CD14-positive monocyte (primary cell): ENCODE results near the gene KHNYN. TPM values are rescaled to one million over a fixed set of nuclear protein-coding genes. Genes with fewer than 3 reads are reported as not detected.
"Not testable (repeated sequence)": the region's sequence is repeated elsewhere in the genome, so short reads cannot be mapped to it uniquely, and the experiment has no call there.

Experiments
- DNase-seq, 3 donors: peaks; one replicate each; pipeline ENCODE4 v3.0.0-alpha.2; 2011 to 2022
- H2AFZ ChIP-seq: 2 replicates; pipeline ENCODE4 v1.6.0; 2012; ENCODE audit warnings: mild to moderate bottlenecking, low read depth, low read length, inconsistent platforms; ENCODE audit not compliant: insufficient read depth, poor library complexity, severe bottlenecking
- H3K27ac ChIP-seq, 2 donors: 1 replicate in 1 of 2; 2 replicates in 1 of 2; pipeline ENCODE4 v1.5.1; 2012 to 2013; ENCODE audit warnings: low read length in 2 of 2, control low read depth in 1 of 2, inconsistent platforms in 1 of 2, low read depth in 1 of 2, mild to moderate bottlenecking in 1 of 2
- H3K27me3 ChIP-seq, 2 donors: one replicate each; pipeline versions ENCODE4 v1.6.0 to v1.6.1; 2011 to 2013; ENCODE audit warnings: low read length in 2 of 2; ENCODE audit not compliant: control insufficient read depth in 2 of 2, insufficient read depth in 2 of 2
- H3K36me3 ChIP-seq, 2 donors: replicated peaks in 1 of 2; 1 replicate in 1 of 2; 2 replicates in 1 of 2; pipeline versions ENCODE4 v1.5.1 to v1.6.1; 2012 to 2013; ENCODE audit warnings: low read length in 2 of 2, control low read depth in 1 of 2, inconsistent platforms in 1 of 2, mild to moderate bottlenecking in 1 of 2; ENCODE audit not compliant: insufficient read depth in 2 of 2, control insufficient read depth in 1 of 2
- H3K4me1 ChIP-seq, 2 donors: 1 replicate in 1 of 2; 2 replicates in 1 of 2; pipeline versions ENCODE4 v1.5.1 to v1.6.1; 2012 to 2013; ENCODE audit warnings: low read length in 2 of 2, control low read depth in 1 of 2, inconsistent platforms in 1 of 2, mild to moderate bottlenecking in 1 of 2, moderate library complexity in 1 of 2; ENCODE audit not compliant: insufficient read depth in 2 of 2, control insufficient read depth in 1 of 2
- H3K4me2 ChIP-seq: replicated peaks from 2 replicates; pipeline ENCODE3; 2012; ENCODE audit warnings: low read length, moderate library complexity, mild to moderate bottlenecking; ENCODE audit not compliant: poor library complexity, severe bottlenecking; ENCODE audit errors: extremely low read depth
- H3K4me3 ChIP-seq, 3 experiments: fragments of 200-600 bp in 1 of 3; sonication (generic) in 1 of 3; replicated peaks in 1 of 3; 1 replicate in 2 of 3; 2 replicates in 1 of 3; pipeline ENCODE4 v1.5.1; 2011 to 2013; ENCODE audit warnings: low read length in 3 of 3, mild to moderate bottlenecking in 3 of 3, control low read depth in 2 of 3, low read depth in 2 of 3, inconsistent platforms in 1 of 3, moderate library complexity in 1 of 3
- H3K79me2 ChIP-seq: 2 replicates; pipeline ENCODE4 v1.6.0; 2012; ENCODE audit warnings: mild to moderate bottlenecking, control low read depth, inconsistent platforms, low read length, moderate library complexity; ENCODE audit not compliant: insufficient read depth
- H3K9ac ChIP-seq: 2 replicates; pipeline ENCODE4 v1.6.0; 2017; ENCODE audit warnings: low read length, mild to moderate bottlenecking; ENCODE audit not compliant: insufficient read depth, poor library complexity, severe bottlenecking
- H3K9me3 ChIP-seq, 2 donors: replicated peaks in 1 of 2; 1 replicate in 1 of 2; 2 replicates in 1 of 2; pipeline versions ENCODE4 v1.5.1 to v1.6.1; 2012 to 2013; ENCODE audit warnings: low read length in 2 of 2, control low read depth in 1 of 2; ENCODE audit not compliant: control insufficient read depth in 1 of 2, insufficient read depth in 1 of 2
- H4K20me1 ChIP-seq: 2 replicates; pipeline ENCODE4 v1.6.0; 2012; ENCODE audit warnings: mild to moderate bottlenecking, low read length, control low read depth, moderate library complexity; ENCODE audit not compliant: insufficient read depth
- H3K27ac Mint-ChIP-seq, 7 donors: one replicate each; pipeline ENCODE4 v1.8.0; 2020; ENCODE audit warnings: mild to moderate bottlenecking in 7 of 7, mixed read lengths in 7 of 7, moderate library complexity in 6 of 7, inconsistent platforms in 2 of 7
- H3K27me3 Mint-ChIP-seq, 3 donors: one replicate each; pipeline ENCODE4 v1.8.0; 2021 to 2022; ENCODE audit warnings: low read depth in 3 of 3, mild to moderate bottlenecking in 3 of 3, mixed read lengths in 3 of 3, moderate library complexity in 3 of 3, inconsistent platforms in 1 of 3
- H3K36me3 Mint-ChIP-seq, 2 donors: one replicate each; pipeline ENCODE4 v1.8.0; 2020; ENCODE audit warnings: mixed read lengths in 2 of 2, inconsistent platforms in 1 of 2, mild to moderate bottlenecking in 1 of 2
- H3K4me1 Mint-ChIP-seq: one replicate; pipeline ENCODE4 v1.8.0; 2020; ENCODE audit warnings: mild to moderate bottlenecking, mixed read lengths
- H3K4me3 Mint-ChIP-seq, 2 donors: one replicate each; pipeline ENCODE4 v1.8.0; 2020; ENCODE audit warnings: mild to moderate bottlenecking in 2 of 2, mixed read lengths in 2 of 2, moderate library complexity in 1 of 2
- H3K9me3 Mint-ChIP-seq, 7 donors: one replicate each; pipeline ENCODE4 v1.8.0; 2020 to 2022; ENCODE audit warnings: mixed read lengths in 7 of 7, mild to moderate bottlenecking in 6 of 7, moderate library complexity in 6 of 7, inconsistent platforms in 2 of 7
- WGBS: methylation state at CpG from one replicate; pipeline ENCODE4 v1.1.5; 2013; ENCODE audit warnings: missing lambda C conversion rate; ENCODE audit not compliant: insufficient coverage; 5-methylcytosine and 5-hydroxymethylcytosine counted together
- intact Hi-C, 2 donors: fragments of 100-400 bp; cut with micrococcal nuclease; formaldehyde crosslinking; loops; one replicate each; pipeline versions ENCODE4 v1.15.0 to v1.15.1; 2023
- polyA plus RNA-seq, 3 donors: library from polyadenylated mRNA; depleted of rRNA in 1 of 3; unstranded in 2 of 3; stranded (reverse) in 1 of 3; fragments of 300-500 nt in 2 of 3; fragments of >200 nt in 1 of 3; fragmentation: Illumina TruSeq in 2 of 3; gene quantifications; 1 replicate in 2 of 3; 2 replicates in 1 of 3; pipeline ENCODE4 v1.2.3, GENCODE V29; 2012 to 2021
- TF ChIP-seq, protein P1 (sequence below): fragments of 200-600 bp; IDR thresholded peaks from one replicate; pipeline ENCODE4 v1.8.0; 2022; ENCODE audit warnings: antibody characterized with exemption, mild to moderate bottlenecking

KHNYN gene
- polyA plus RNA-seq, 3 donors: 12.4 to 39.8 (median 16.0) TPM

GRCh38 chr14:24385524-24385923 is 44.2 kb upstream of the KHNYN start:
- 100% methylated on average over 2 of the region's 4 CpGs for WGBS
- no peaks in the 10 kb centered on the region for H3K9me3 Mint-ChIP-seq

GRCh38 chr14:24387009-24387345 is 42.8 kb upstream of the KHNYN start:
- H3K9me3 ChIP-seq: no peaks in the 10 kb centered on the region
- no peak overlapping the region for H3K9ac ChIP-seq
- H3K4me3 ChIP-seq: no peak overlapping the region
- Mint-ChIP-seq H3K4me1 (peaks cover 13% of the 10 kb centered on the region), H3K9me3 (no peaks in the 10 kb centered on the region), H3K36me3 (no peaks in the 10 kb centered on the region), H3K4me3 (no peak overlapping the region), H3K27me3 (peaks cover 2 to 12% (median 3%) of the 10 kb centered on the region in 3 donors), H3K27ac (no peak overlapping the region)
- intact Hi-C loops: no loop called here
- no peaks in the 10 kb centered on the region for H3K27me3 ChIP-seq
- DNase-seq: no peak
- H3K4me1 ChIP-seq: peaks cover 7 to 11% of the 10 kb centered on the region in 2 donors
- WGBS: no CpG with 5 or more reads among the region's 2 CpGs
- no peak overlapping the region for H3K4me2 ChIP-seq
- H3K36me3 ChIP-seq: no peaks in the 10 kb centered on the region
- H4K20me1 ChIP-seq: no peaks in the 10 kb centered on the region
- TF ChIP-seq, protein P1, sequence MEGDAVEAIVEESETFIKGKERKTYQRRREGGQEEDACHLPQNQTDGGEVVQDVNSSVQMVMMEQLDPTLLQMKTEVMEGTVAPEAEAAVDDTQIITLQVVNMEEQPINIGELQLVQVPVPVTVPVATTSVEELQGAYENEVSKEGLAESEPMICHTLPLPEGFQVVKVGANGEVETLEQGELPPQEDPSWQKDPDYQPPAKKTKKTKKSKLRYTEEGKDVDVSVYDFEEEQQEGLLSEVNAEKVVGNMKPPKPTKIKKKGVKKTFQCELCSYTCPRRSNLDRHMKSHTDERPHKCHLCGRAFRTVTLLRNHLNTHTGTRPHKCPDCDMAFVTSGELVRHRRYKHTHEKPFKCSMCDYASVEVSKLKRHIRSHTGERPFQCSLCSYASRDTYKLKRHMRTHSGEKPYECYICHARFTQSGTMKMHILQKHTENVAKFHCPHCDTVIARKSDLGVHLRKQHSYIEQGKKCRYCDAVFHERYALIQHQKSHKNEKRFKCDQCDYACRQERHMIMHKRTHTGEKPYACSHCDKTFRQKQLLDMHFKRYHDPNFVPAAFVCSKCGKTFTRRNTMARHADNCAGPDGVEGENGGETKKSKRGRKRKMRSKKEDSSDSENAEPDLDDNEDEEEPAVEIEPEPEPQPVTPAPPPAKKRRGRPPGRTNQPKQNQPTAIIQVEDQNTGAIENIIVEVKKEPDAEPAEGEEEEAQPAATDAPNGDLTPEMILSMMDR: no peak
- H3K79me2 ChIP-seq: no peaks in the 10 kb centered on the region
- H2AFZ ChIP-seq: no peak overlapping the region
- no peak overlapping the region for H3K27ac ChIP-seq

More at GRCh38 chr14:24385524-24385923, 44.2 kb upstream of the KHNYN start:
- H2AFZ ChIP-seq: no peak overlapping the region
- H3K27me3 Mint-ChIP-seq: peaks cover 0 to 12% (median 0%) of the 10 kb centered on the region in 3 donors
- peaks cover 3% of the 10 kb centered on the region for H3K4me1 Mint-ChIP-seq
- no peak overlapping the region for H3K27ac ChIP-seq
- peaks cover 1% of the 10 kb centered on the region in 2 donors for H3K4me1 ChIP-seq
- no peak for DNase-seq
- H3K9me3 ChIP-seq: no peaks in the 10 kb centered on the region
- intact Hi-C loops: no loop called here
- H3K4me3 Mint-ChIP-seq: no peak overlapping the region
- no peak overlapping the region for H3K9ac ChIP-seq
- no peaks in the 10 kb centered on the region for H3K36me3 ChIP-seq
- no peak overlapping the region for H3K4me3 ChIP-seq
- H3K27ac Mint-ChIP-seq: no peak overlapping the region
- H3K36me3 Mint-ChIP-seq: no peaks in the 10 kb centered on the region
- H3K4me2 ChIP-seq: no peak overlapping the region
- TF ChIP-seq, protein P1: no peak
- H3K79me2 ChIP-seq: no peaks in the 10 kb centered on the region
- no peaks in the 10 kb centered on the region for H3K27me3 ChIP-seq
- H4K20me1 ChIP-seq: no peaks in the 10 kb centered on the region

DNA sequence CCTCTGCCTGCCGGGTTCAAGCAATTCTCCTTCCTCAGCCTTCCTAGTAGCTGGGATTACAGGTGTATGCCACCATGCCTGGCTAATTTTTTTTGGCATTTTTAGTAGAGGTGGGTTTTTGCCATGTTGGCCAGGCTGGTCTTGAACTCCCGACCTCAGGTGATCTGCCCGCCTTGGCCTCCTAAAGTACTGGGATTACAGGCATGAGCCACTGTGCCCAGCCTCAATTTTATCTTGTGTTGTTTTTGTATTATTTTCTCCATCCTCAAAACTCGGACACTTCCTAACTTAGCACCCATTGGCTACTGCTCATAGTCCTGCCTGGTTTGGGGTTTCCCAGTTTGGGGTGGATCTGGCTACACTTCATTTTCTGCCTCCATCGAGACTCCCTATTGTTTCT is 42.2 kb upstream of the KHNYN start:
- H3K36me3 Mint-ChIP-seq, H3K9me3 ChIP-seq, H3K9me3 Mint-ChIP-seq, H3K27ac Mint-ChIP-seq, H3K27ac ChIP-seq, H4K20me1 ChIP-seq, H3K9ac ChIP-seq, H3K4me3 Mint-ChIP-seq, intact Hi-C loops, H3K4me2 ChIP-seq, H2AFZ ChIP-seq, H3K79me2 ChIP-seq, DNase-seq, H3K4me3 ChIP-seq, H3K27me3 ChIP-seq, H3K36me3 ChIP-seq: not testable (repeated sequence)
- peaks cover 7 to 11% of the 10 kb centered on the region in 2 donors for H3K4me1 ChIP-seq
- peaks cover 13% of the 10 kb centered on the region for H3K4me1 Mint-ChIP-seq
- WGBS: 100% methylated on average over 1 of the region's 5 CpGs
- H3K27me3 Mint-ChIP-seq: peaks cover 2 to 12% (median 5%) of the 10 kb centered on the region in 3 donors
